ENCODE data around the gene CDH13.

The CDH13 gene

GRCh38 chr16:82801361-82801760 lies 174.6 kb downstream of the CDH13 start:
- H3K36me3 Mint-ChIP-seq (ENCODE audit: low read depth): no peaks in the 10 kb centered on the region
- H3K27ac Mint-ChIP-seq: no peak overlapping the region
- no peaks in the 10 kb centered on the region for H3K4me1 Mint-ChIP-seq (ENCODE audit: low read depth)
- H3K9me3 Mint-ChIP-seq: peaks cover 8% of the 10 kb centered on the region
- peaks cover under 1% of the 10 kb centered on the region for H3K27me3 Mint-ChIP-seq (ENCODE audit: low read depth)
- H3K4me3 Mint-ChIP-seq: no peak overlapping the region

DNA sequence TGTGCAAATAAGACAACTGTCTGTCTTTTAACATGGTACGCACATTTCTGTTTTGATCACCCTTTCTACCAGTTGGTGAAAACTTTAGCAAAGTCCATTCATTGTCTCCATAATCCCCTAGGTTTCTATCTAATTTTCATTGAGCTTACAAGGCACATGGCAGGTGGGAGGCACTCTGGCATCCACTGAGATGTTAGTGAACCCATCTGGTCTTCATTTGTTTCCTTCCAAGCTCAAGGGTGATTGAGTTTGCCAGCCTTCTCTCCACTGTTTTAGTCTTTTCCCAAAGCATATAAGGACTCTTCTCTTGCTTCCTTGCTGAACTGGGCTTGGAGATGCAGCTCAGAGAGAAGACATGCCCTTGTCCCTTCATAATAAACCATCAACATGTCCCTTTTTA lies 179.1 kb downstream of the CDH13 start:
- Mint-ChIP-seq H3K4me1 (ENCODE audit: low read depth) (no peaks in the 10 kb centered on the region), H3K9me3 (peaks cover 3% of the 10 kb centered on the region), H3K4me3 (no peak overlapping the region), H3K27me3 (ENCODE audit: low read depth) (peaks cover 16% of the 10 kb centered on the region), H3K36me3 (ENCODE audit: low read depth) (no peaks in the 10 kb centered on the region), H3K27ac (no peak overlapping the region)

DNA sequence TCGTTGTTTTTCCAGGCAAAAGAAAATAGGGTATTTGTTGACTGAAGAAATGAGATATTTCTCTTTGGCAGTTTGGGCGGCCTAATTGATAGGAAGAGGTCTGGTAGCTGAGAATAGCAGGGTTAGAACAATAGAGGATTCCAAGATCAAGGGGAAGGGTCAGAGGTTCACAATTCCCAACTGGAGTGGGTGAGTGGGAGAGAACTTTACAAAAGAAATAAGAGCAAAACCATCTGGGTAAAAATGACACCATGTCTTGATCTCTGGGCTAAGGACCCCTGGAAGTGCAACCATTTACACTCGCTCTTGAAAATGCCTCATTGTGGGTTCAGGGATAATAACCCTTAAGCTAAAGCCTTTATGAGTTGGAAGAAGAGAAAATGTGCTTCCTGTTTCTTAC lies 180.5 kb downstream of the CDH13 start:
- H3K27me3 Mint-ChIP-seq (ENCODE audit: low read depth): peaks cover 19% of the 10 kb centered on the region

DNA sequence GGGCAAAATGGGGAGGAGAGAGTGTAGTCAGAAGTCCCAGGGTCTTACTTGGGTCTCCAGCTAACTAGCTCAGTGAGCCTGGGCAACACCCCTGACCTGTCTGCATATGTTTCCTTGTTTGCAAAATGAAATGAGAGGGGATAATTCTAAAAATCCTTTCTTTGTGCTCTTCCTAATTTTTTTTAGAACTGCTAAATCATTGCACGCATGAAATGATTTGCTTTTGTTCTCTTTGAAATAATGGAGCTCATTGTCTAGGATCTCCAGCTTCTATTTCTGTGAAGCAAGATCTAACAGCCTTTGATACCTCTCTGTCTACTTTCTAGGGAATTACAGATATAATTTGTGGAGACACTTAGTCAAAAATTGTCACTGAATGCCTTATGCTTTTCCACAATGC lies 181.3 kb downstream of the CDH13 start:
- Mint-ChIP-seq H3K4me1 (ENCODE audit: low read depth) (no peaks in the 10 kb centered on the region), H3K4me3 (no peak overlapping the region), H3K36me3 (ENCODE audit: low read depth) (no peaks in the 10 kb centered on the region), H3K27me3 (ENCODE audit: low read depth) (peaks cover 21% of the 10 kb centered on the region), H3K9me3 (peaks cover 3% of the 10 kb centered on the region), H3K27ac (no peak overlapping the region)

More for the DNA sequence above, 180.5 kb downstream of the CDH13 start:
- H3K27ac Mint-ChIP-seq: no peak overlapping the region
- H3K4me1 Mint-ChIP-seq (ENCODE audit: low read depth): no peaks in the 10 kb centered on the region
- no peak overlapping the region for H3K4me3 Mint-ChIP-seq
- H3K9me3 Mint-ChIP-seq: peaks cover 3% of the 10 kb centered on the region
- H3K36me3 Mint-ChIP-seq (ENCODE audit: low read depth): no peaks in the 10 kb centered on the region

DNA sequence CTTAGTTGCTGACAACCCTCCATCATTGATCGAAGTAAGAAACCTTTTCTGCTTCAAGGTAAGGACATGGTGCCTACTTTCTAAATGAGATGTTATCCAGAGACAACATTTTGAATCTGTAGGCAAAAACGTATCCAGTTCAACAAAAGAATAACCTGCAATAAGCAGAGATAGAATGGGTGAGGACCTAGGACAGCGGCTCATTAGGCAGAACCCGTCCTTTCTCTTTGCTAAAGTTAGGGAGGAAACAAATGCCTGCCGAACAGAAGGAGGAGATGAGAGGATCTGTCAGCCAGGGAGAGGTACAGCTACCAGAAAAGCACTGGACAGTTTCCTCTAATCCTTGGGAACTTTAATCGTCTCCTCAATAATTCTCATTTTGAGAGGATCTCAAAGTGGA lies 183.3 kb downstream of the CDH13 start:
- Mint-ChIP-seq H3K9me3 (no peaks in the 10 kb centered on the region), H3K27me3 (ENCODE audit: low read depth) (peaks cover 21% of the 10 kb centered on the region), H3K36me3 (ENCODE audit: low read depth) (no peaks in the 10 kb centered on the region), H3K4me3 (no peak overlapping the region), H3K27ac (no peak overlapping the region), H3K4me1 (ENCODE audit: low read depth) (no peaks in the 10 kb centered on the region)

DNA sequence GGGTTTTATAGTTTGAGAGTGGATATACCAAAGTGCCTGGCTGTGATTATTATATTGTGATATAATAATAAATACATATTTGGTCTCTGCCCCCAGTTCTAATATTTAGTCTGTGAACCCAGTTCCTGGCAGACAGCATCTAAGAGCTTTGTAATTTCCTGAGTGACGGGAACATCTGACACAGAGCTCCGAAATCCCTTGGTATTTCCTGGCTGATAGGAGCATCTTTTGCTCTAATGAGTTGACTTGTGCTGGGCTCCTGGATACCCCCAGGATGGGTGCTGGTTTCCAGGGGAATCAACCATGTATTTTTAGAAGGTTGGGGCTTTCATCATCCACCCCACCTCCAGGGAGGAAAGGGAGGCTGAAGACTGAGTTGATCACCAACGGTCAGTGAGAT lies 187.3 kb downstream of the CDH13 start:
- Mint-ChIP-seq H3K9me3 (no peaks in the 10 kb centered on the region), H3K27ac (no peak overlapping the region), H3K4me1 (ENCODE audit: low read depth) (no peaks in the 10 kb centered on the region), H3K27me3 (ENCODE audit: low read depth) (peaks cover 4% of the 10 kb centered on the region), H3K4me3 (no peak overlapping the region), H3K36me3 (ENCODE audit: low read depth) (no peaks in the 10 kb centered on the region)

GRCh38 chr16:82819286-82819685 lies 192.5 kb downstream of the CDH13 start:
- Mint-ChIP-seq H3K27me3 (ENCODE audit: low read depth) (no peaks in the 10 kb centered on the region), H3K27ac (no peak overlapping the region), H3K4me1 (ENCODE audit: low read depth) (no peaks in the 10 kb centered on the region), H3K4me3 (no peak overlapping the region), H3K9me3 (peaks cover 6% of the 10 kb centered on the region), H3K36me3 (ENCODE audit: low read depth) (no peaks in the 10 kb centered on the region)

- no peaks in the 10 kb centered on the region for H3K4me1 Mint-ChIP-seq (ENCODE audit: low read depth)
- no peaks in the 10 kb centered on the region for H3K36me3 Mint-ChIP-seq (ENCODE audit: low read depth)
- H3K9me3 Mint-ChIP-seq: peaks cover 13% of the 10 kb centered on the region
- H3K27me3 Mint-ChIP-seq (ENCODE audit: low read depth): no peaks in the 10 kb centered on the region
- no peak overlapping the region for H3K4me3 Mint-ChIP-seq
- H3K27ac Mint-ChIP-seq: no peak overlapping the region
These were observed 194.1 kb downstream of the CDH13 start for GRCh38 chr16:82820855-82821254.

- Mint-ChIP-seq H3K4me1 (ENCODE audit: low read depth) (no peaks in the 10 kb centered on the region), H3K27me3 (ENCODE audit: low read depth) (no peaks in the 10 kb centered on the region), H3K36me3 (ENCODE audit: low read depth) (no peaks in the 10 kb centered on the region), H3K9me3 (peaks cover 16% of the 10 kb centered on the region), H3K4me3 (no peak overlapping the region), H3K27ac (no peak overlapping the region)
These were observed 197.6 kb downstream of the CDH13 start for GRCh38 chr16:82824408-82824807.

GRCh38 chr16:82829301-82829700 lies 202.5 kb downstream of the CDH13 start:
- H3K4me1 Mint-ChIP-seq (ENCODE audit: low read depth): no peaks in the 10 kb centered on the region
- H3K27me3 Mint-ChIP-seq (ENCODE audit: low read depth): no peaks in the 10 kb centered on the region
- peaks cover 10% of the 10 kb centered on the region for H3K9me3 Mint-ChIP-seq
- no peaks in the 10 kb centered on the region for H3K36me3 Mint-ChIP-seq (ENCODE audit: low read depth)
- H3K27ac Mint-ChIP-seq: no peak overlapping the region
- H3K4me3 Mint-ChIP-seq: no peak overlapping the region

DNA sequence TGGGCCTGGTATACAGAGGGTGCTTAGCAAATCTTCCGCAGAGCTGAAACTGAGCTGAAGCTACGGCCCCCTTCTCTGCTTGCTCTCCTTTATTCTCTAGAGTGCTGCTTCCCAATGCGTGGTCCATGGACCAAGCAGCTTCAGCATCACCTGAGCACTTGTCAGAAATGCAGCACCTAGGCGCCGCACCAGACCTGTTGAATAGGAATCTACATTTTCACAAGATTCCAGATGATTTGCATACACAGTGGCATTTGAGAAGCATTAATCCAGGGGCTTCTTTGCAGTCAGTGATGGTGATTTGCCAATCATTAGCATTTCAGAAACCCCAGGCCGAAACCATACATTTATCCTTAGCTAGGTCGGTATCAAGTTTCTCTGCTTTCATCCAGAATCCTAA lies 204.2 kb downstream of the CDH13 start:
- Mint-ChIP-seq H3K4me1 (ENCODE audit: low read depth) (no peaks in the 10 kb centered on the region), H3K27ac (no peak overlapping the region), H3K4me3 (no peak overlapping the region), H3K36me3 (ENCODE audit: low read depth) (no peaks in the 10 kb centered on the region), H3K9me3 (peaks cover 3% of the 10 kb centered on the region), H3K27me3 (ENCODE audit: low read depth) (no peaks in the 10 kb centered on the region)

GRCh38 chr16:82832821-82833220 lies 206.1 kb downstream of the CDH13 start:
- Mint-ChIP-seq H3K27ac (no peak overlapping the region), H3K36me3 (ENCODE audit: low read depth) (no peaks in the 10 kb centered on the region), H3K27me3 (ENCODE audit: low read depth) (no peaks in the 10 kb centered on the region), H3K9me3 (no peaks in the 10 kb centered on the region), H3K4me1 (ENCODE audit: low read depth) (no peaks in the 10 kb centered on the region), H3K4me3 (no peak overlapping the region)

DNA sequence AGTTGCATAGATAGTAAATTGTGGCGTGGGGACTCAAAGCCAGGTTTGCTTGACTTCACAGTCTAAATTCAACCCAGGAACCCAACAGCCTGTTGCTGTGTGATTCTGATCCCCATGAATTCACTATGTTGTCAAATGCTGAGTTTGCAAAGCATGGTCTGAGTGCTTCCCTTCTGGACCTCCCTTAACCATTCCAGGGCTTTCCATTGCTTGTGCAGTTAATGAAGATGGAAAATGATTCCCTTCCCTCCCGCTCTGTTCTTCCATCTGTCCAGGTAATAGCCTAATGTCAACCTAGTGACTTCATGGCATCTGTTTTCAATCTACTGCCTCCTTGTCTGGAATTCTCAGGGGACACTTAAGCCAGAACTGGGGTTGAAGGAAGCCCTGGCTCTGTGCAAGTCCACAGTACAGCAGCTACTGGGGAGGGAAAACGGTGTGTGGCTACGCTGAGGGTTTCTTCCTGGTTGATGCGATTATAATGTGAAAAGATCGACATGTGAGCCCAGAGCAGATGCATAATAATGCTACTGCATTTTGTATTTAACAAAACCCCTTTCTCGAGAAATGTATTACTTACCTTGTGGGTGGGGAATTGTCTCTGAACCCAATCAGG lies 206.7 kb downstream of the CDH13 start:
- Mint-ChIP-seq H3K36me3 (ENCODE audit: low read depth) (no peaks in the 10 kb centered on the region), H3K4me3 (no peak overlapping the region), H3K9me3 (no peaks in the 10 kb centered on the region), H3K27me3 (ENCODE audit: low read depth) (no peaks in the 10 kb centered on the region), H3K4me1 (ENCODE audit: low read depth) (no peaks in the 10 kb centered on the region), H3K27ac (no peak overlapping the region)

DNA sequence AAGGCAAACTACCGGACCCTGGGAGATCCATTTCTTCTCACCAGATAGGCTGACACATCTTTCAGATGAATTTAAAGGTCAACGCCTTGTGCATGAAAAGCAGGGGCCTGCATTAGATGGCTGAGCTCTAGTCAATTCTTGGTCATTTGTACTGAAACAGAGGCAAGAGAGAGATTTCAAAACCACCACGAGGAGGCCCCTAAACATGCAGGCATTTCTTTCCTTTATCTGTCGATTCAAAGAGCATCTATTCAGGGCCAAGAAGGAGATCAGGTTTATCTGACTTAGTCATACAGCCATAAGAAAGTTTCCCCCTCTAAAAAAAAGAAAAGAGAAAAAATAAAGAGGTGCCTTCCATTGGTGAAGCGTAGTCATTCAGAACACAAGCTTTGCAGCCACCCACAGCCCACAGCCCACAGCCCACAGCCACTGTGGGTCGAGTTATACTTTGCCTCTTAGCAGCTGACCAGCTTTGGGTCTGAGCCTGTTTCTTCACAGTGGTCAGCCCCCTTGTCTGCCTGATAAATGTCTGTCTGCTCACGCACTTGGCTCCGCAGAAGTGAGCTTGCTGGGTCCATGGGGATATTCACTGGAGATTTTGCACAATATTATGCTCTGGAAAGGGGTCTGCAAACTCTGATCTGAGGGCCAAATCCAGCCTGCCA lies 207.5 kb downstream of the CDH13 start:
- H3K36me3 Mint-ChIP-seq (ENCODE audit: low read depth): no peaks in the 10 kb centered on the region
- no peaks in the 10 kb centered on the region for H3K4me1 Mint-ChIP-seq (ENCODE audit: low read depth)
- H3K4me3 Mint-ChIP-seq: no peak overlapping the region
- H3K9me3 Mint-ChIP-seq: no peaks in the 10 kb centered on the region
- H3K27ac Mint-ChIP-seq: no peak overlapping the region
- H3K27me3 Mint-ChIP-seq (ENCODE audit: low read depth): no peaks in the 10 kb centered on the region

- Mint-ChIP-seq H3K4me1 (ENCODE audit: low read depth) (no peaks in the 10 kb centered on the region), H3K9me3 (peaks cover 3% of the 10 kb centered on the region), H3K36me3 (ENCODE audit: low read depth) (no peaks in the 10 kb centered on the region), H3K27ac (no peak overlapping the region), H3K4me3 (no peak overlapping the region), H3K27me3 (ENCODE audit: low read depth) (no peaks in the 10 kb centered on the region)
These were observed 208.9 kb downstream of the CDH13 start for GRCh38 chr16:82835487-82836155.
